NCI-H1048 (cell line): ENCODE data around the gene PTH2.

ENCODE experiments used
- DNase-seq: peaks from one replicate; lab custom pipeline; 2025; lab: John Stamatoyannopoulos, UW

The PTH2 gene

GRCh38 chr19:49409441-49410029 lies 13.7 kb downstream of the PTH2 start:
- DNase-seq, result no peak

GRCh38 chr19:49408816-49409440 lies 14.3 kb downstream of the PTH2 start:
- DNase-seq, result no peak

GRCh38 chr19:49407482-49408015 lies 15.7 kb downstream of the PTH2 start:
- no peak for DNase-seq

- DNase-seq, result no peak
Measured at GRCh38 chr19:49407079-49407478, 16.2 kb downstream of the PTH2 start.

GRCh38 chr19:49403404-49404187 lies 19.6 kb downstream of the PTH2 start:
- no peak for DNase-seq

- DNase-seq, result no peak
Measured at GRCh38 chr19:49400029-49400428, 23.2 kb downstream of the PTH2 start.

GRCh38 chr19:49398931-49399330 lies 24.3 kb downstream of the PTH2 start:
- no peak for DNase-seq

- DNase-seq, result no peak
Measured at GRCh38 chr19:49398001-49398615, 25.1 kb downstream of the PTH2 start.

- no peak for DNase-seq
Measured at GRCh38 chr19:49396738-49397505, 26.3 kb downstream of the PTH2 start.

- no peak for DNase-seq
Measured at GRCh38 chr19:49395581-49396407, 27.4 kb downstream of the PTH2 start.

- no peak for DNase-seq
Measured at GRCh38 chr19:49393881-49394280, 29.4 kb downstream of the PTH2 start.

- DNase-seq, result peak; percentile 61
Measured at GRCh38 chr19:49391581-49392399, 31.5 kb downstream of the PTH2 start.

GRCh38 chr19:49390929-49391359 lies 32.3 kb downstream of the PTH2 start:
- DNase-seq, result no peak

GRCh38 chr19:49390131-49390928 lies 32.9 kb downstream of the PTH2 start:
- no peak for DNase-seq

GRCh38 chr19:49389406-49389805 lies 33.8 kb downstream of the PTH2 start:
- DNase-seq, result no peak

GRCh38 chr19:49387936-49388372 lies 35.3 kb downstream of the PTH2 start, which contains the start of gene KASH5:
Gene KASH5, plus strand, starts transcription at chr19:49388249. Its CDS starts 2,635 bp downstream, at chr19:49390884.
- DNase-seq, result no peak

- no peak for DNase-seq
Measured at GRCh38 chr19:49383599-49383998, 39.6 kb downstream of the PTH2 start.

- DNase-seq, result no peak
Measured at GRCh38 chr19:49382639-49383038, 40.6 kb downstream of the PTH2 start.

- no peak for DNase-seq
Measured at GRCh38 chr19:49380391-49380790, 42.9 kb downstream of the PTH2 start.
